ENCODE data around the gene DKC1.

Gene DKC1

DNA sequence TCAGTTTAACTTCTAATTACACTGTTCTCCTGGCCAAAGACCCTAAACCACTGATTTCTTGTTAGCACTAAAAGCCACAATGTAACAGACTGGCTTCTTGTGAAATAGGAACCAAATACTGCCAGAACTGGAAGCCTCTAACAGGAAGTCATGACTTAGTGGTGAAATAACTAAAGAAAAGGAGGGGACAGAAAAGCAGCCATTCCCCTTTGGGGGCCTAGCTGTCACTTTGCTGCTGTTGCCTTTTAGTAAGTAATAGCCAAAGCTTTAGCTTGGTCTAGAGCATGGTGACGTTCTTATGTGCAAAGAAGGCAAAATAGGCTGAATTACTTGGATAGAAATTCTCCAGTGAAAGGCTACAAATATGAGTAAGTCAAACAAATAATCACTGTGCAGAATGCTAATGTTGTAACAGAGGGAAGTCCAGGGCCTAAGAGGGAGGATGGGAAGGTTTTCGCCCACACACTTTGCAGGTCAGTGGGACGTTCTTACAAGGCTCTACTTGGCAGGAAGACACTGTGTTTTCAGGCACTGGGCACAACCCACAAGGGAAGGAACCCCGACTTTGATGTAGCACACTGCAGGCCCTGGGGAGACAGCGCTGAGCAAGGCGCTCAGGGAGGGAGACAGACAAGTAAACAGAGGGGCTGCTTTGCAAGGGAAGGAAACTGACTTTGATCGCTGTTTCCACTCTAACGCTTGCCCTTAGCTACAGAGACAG is 28.4 kb upstream of the DKC1 start:
- no peak overlapping the region for H3K4me3 ChIP-seq (ENCODE audit: low read depth, low read length)
- no peak for DNase-seq (ENCODE audit: low read depth)
- TF ChIP-seq, protein P1, sequence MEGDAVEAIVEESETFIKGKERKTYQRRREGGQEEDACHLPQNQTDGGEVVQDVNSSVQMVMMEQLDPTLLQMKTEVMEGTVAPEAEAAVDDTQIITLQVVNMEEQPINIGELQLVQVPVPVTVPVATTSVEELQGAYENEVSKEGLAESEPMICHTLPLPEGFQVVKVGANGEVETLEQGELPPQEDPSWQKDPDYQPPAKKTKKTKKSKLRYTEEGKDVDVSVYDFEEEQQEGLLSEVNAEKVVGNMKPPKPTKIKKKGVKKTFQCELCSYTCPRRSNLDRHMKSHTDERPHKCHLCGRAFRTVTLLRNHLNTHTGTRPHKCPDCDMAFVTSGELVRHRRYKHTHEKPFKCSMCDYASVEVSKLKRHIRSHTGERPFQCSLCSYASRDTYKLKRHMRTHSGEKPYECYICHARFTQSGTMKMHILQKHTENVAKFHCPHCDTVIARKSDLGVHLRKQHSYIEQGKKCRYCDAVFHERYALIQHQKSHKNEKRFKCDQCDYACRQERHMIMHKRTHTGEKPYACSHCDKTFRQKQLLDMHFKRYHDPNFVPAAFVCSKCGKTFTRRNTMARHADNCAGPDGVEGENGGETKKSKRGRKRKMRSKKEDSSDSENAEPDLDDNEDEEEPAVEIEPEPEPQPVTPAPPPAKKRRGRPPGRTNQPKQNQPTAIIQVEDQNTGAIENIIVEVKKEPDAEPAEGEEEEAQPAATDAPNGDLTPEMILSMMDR (IDR thresholded peaks at IDR 0.05; ENCODE audit: control insufficient read depth, extremely low read depth, insufficient read depth) = no peak

DNA sequence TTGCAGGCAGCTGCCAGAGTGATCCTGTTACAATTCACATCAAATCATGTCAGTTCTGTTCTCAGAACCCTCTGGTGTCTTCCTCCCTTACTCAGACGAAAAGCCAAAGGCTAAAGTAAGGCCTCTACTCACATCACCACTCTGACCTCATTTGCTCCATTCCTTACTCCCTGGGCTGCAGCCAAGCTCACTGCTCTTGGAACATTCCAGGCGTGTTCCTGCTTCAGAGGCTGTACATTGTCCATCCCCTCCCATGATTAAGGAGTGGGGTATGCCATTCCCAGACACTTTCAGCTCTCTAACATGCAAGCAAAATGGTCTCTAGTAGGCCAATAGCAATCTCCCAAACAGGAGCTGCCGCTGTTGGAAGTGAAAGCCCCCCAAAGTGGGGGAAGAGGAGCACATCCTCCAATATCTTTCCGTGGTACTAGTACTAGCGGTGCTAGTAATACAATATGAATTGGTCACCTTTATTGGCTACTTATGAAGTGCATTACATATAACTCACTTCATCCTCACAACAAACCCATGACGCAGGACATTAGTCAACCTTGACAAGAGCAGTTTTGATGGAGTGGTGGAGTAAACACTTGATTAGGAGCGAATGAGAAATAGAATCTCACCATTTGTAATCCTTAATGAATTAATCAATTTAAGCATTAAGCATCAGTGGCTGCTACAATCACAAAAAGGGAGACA is 26.8 kb upstream of the DKC1 start:
- DNase-seq (ENCODE audit: low read depth) = no peak
- TF ChIP-seq, protein P1 (IDR thresholded peaks at IDR 0.05; ENCODE audit: control insufficient read depth, extremely low read depth, insufficient read depth) = no peak
- no peak overlapping the region for H3K4me3 ChIP-seq (ENCODE audit: low read depth, low read length)

DNA sequence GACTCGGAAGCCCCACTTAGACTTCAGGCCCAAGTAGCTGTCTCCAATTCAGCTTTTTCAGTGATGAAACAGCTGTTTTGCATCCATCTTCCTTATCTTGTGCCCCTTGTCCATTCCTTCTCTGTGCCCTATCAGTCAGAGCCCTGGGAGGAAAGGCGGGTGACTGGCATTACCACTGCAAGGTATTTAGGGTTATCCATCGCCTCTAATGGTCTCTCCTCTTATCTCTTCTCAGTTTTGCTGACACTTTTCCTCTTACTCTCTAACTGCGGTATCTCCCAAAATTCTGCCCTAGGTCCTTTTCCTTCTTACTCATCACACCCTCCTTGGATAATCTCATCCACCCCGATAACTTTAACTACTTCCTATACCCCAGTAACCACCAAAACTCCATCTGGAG is 25.5 kb upstream of the DKC1 start:
- no peak overlapping the region for H3K4me3 ChIP-seq (ENCODE audit: low read depth, low read length)
- DNase-seq (ENCODE audit: low read depth) = no peak
- TF ChIP-seq, protein P1 (IDR thresholded peaks at IDR 0.05; ENCODE audit: control insufficient read depth, extremely low read depth, insufficient read depth) = no peak

DNA sequence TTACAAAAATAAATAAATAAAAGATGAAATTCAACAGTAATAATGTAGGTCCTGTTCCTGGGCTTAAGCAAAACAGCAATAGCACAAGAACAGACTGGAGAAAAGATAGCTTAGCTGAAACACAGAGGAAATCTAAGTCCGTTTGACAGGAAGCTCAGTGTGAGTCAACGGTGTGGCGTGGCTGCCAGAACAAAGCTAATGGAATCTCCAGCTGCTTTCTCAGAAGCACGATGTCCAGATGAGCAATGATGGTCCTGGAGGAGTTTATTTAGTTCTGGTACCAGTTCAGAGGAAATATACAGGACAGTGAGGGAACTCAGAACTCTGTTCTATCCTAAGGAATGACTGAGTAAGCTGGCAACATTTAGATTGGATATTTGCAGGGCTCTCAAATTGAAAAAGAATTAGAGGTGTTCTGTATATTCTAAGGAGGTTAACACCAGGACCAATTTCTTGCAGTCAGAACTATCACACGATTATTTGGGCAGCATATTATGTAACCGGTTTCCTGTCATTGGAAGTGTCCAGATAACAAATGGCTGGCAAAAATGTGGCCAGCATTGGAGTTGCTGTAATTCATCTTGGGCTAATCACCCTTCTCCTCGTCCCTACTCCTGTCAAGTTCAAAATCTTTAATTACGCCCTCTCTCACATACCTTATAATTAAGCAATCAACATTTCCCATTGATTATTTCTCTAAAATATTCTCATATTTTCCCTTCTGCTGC is 24.5 kb upstream of the DKC1 start:
- no peak overlapping the region for H3K4me3 ChIP-seq (ENCODE audit: low read depth, low read length)
- no peak for DNase-seq (ENCODE audit: low read depth)
- TF ChIP-seq, protein P1 (IDR thresholded peaks at IDR 0.05; ENCODE audit: control insufficient read depth, extremely low read depth, insufficient read depth) = no peak

DNA sequence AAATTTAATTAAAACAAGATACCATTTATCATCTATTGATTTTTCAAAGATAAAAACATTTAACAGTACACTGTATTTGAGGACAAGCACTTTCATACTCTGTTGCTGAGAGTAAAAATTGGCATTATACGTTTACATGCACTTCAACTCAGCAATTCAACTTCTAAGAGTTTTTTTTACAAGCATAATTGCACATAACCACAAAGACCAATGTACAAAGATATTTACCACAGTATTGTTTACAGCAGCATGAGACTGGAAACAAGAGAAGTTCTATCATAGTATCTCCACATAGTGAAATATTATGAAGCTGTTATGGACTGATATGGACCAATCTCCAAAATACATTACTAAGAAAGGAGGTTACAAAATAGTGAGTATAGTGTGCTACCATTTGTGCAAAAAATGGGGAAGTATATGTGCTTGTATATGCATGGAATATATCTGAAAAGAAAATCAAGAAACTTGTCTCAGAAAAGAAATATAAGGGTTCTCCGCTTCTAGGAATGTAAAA is 22.7 kb upstream of the DKC1 start:
- no peak for DNase-seq (ENCODE audit: low read depth)
- no peak overlapping the region for H3K4me3 ChIP-seq (ENCODE audit: low read depth, low read length)

DNA sequence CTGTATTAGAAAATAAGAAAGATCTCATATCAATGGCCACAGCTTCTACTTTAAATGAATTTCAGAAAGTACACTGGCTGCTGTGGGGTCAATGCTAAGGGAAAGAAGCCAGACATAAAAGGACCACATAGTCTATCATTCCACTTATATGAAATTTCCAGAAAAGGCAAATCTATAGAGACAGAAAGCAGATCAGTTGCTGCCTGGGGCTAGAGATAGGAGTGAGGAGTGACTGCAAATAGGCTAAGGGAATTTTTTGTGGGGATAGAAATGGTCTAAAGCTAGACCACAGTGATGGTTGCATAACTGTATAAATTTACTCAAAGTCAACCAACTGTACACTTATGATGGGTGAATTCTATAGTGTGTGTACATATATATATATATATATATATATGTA is 20.1 kb upstream of the DKC1 start:
- TF ChIP-seq, protein P1 (IDR thresholded peaks at IDR 0.05; ENCODE audit: control insufficient read depth, extremely low read depth, insufficient read depth) = no peak
- DNase-seq (ENCODE audit: low read depth) = no peak
- no peak overlapping the region for H3K4me3 ChIP-seq (ENCODE audit: low read depth, low read length)

More for the DNA sequence above, 22.7 kb upstream of the DKC1 start:
- TF ChIP-seq, protein P1 (IDR thresholded peaks at IDR 0.05; ENCODE audit: control insufficient read depth, extremely low read depth, insufficient read depth) = no peak
